Measurements from ENCODE around the gene BLOC1S1. TPM values are rescaled to one million over a fixed set of nuclear protein-coding genes. Genes with fewer than 3 reads are reported as not detected.

The BLOC1S1 gene
- total and polyA plus RNA-seq, 10 of the 15 experiments (the other 5 are each of a cell fraction or from before 2014, with no cell fraction given): 126 to 285 (median 166) TPM

GRCh38 chr12:55720894-55721444 lies 5.1 kb downstream of the BLOC1S1 start:
- H3K4me2 ChIP-seq (ENCODE audit: control insufficient read depth, insufficient read depth): no peak overlapping the region
- intact Hi-C loops (cut with micrococcal nuclease; ENCODE audit: unreplicated experiment) (loop anchor here (1.0 kb wide), 1 partner anchor 61 kb away; no protein-coding TSS in a partner anchor), in situ Hi-C loops (cut with MboI) (no loop called here)
- ChIA-PET CTCF (interaction anchor here (1.0 to 11.4 kb wide), 6 partner anchors 8 to 64 kb away, joined by 3 to 205 read pairs (median 17); partner anchors contain the start of gene CD63), POLR2A (interaction anchor here (1.0 to 2.4 kb wide), 2 partner anchors 9 to 47 kb away, joined by 3 to 10 read pairs; no protein-coding TSS in a partner anchor), RAD21 (ENCODE audit: unreplicated experiment) (interaction anchor here (0.8 to 11.0 kb wide), 3 partner anchors 16 to 64 kb away, joined by 4 to 113 read pairs (median 7); no protein-coding TSS in a partner anchor), SMC1A (ENCODE audit: uncharacterized antibody, unreplicated experiment) (interaction anchor here (1.1 to 3.5 kb wide), 5 partner anchors 9 to 64 kb away, joined by 3 to 16 read pairs (median 3); no protein-coding TSS in a partner anchor)
- H3K9ac ChIP-seq (ENCODE audit: control insufficient read depth, insufficient read depth, low read length): no peak overlapping the region
- no peak for FAIRE-seq
- ATAC-seq: peak; percentile 16; the same call in 2 of the 3 replicates
- H3K27ac ChIP-seq (ENCODE audit: control insufficient read depth, insufficient read depth): no peak overlapping the region
- no peaks in the 10 kb centered on the region for H4K20me1 ChIP-seq (ENCODE audit: control insufficient read depth, insufficient read depth)
- peaks cover 25% of the 10 kb centered on the region for H3K4me1 ChIP-seq (ENCODE audit: control insufficient read depth, insufficient read depth, low read length)
- no peaks in the 10 kb centered on the region for H3K27me3 ChIP-seq (replicated peaks in 1 of 2; ENCODE audit: control insufficient read depth in 2 of 2, insufficient read depth in 2 of 2, low read length in 1 of 2)
- 92% methylated on average over 8 of the region's 9 CpGs for whole genome bisulfite sequencing (ENCODE audit: insufficient coverage, insufficient replicate concordance, low lambda C conversion rate, missing lambda C conversion rate)
- BruUV-seq (replicated peaks): no TSS peak
- H3K79me2 ChIP-seq (ENCODE audit: control insufficient read depth, insufficient read depth, low read length): peaks cover 13% of the 10 kb centered on the region
- peaks cover 7% of the 10 kb centered on the region in 2 experiments; a peak in 3 of 4 replicates for H3K36me3 ChIP-seq (ENCODE audit: control insufficient read depth in 2 of 2, insufficient read depth in 2 of 2, low read length in 1 of 2)
- no peak overlapping the region for H3K4me3 ChIP-seq
- H2AFZ ChIP-seq (ENCODE audit: control insufficient read depth, low read depth, low read length): no peak overlapping the region
- TF ChIP-seq RUNX3 (IDR thresholded peaks at IDR 0.05; ENCODE audit: low read length) (peak; percentile 21), SMC3 (IDR thresholded peaks at IDR 0.05; ENCODE audit: borderline replicate concordance, low read length) (peak; percentile 27; the same call in 1 of the 2 replicates), IRF3 (IDR thresholded peaks at IDR 0.05) (no peak), TCF3 (IDR thresholded peaks at IDR 0.05; ENCODE audit: borderline replicate concordance, insufficient read depth, low read depth, low read length) (no peak), CTCF (IDR thresholded peaks at IDR 0.05 in 2 of 3, conservative IDR thresholded peaks at IDR 0.05 in 1 of 3; ENCODE audit: control insufficient read depth in 2 of 3, extremely low read depth in 1 of 3, insufficient read depth in 1 of 3, low read depth in 3 of 3, low read length in 3 of 3) (peak; percentile 26 to 54 (median 51); a peak in 4 of 6 replicates), RAD21 (IDR thresholded peaks at IDR 0.05; ENCODE audit: insufficient read depth, low read depth, low read length) (peak; percentile 55), SREBF2 (IDR thresholded peaks at IDR 0.05; ENCODE audit: low read length) (no peak), ESRRA (IDR thresholded peaks at IDR 0.05; ENCODE audit: low read length) (no peak)
- no peaks in the 10 kb centered on the region for H3K9me3 ChIP-seq (replicated peaks; ENCODE audit: control insufficient read depth, insufficient read depth, low read length)
- DNase-seq (ENCODE audit: low read depth, low spot score): no peak

Data from GM12878 (cell line).